DMS153 treated with DMSO at 0.1 percent for 48 hours (cell line): ENCODE measurements around the gene AQP12B.

Experiments
- DNase-seq: peaks from one replicate; lab custom pipeline; 2025; ENCODE audit not compliant: unreplicated experiment; lab: John Stamatoyannopoulos, UW

The AQP12B gene

GRCh38 chr2:240718896-240719490 is 36.3 kb upstream of the AQP12B start:
- no peak for DNase-seq

GRCh38 chr2:240717681-240718581 is 35.2 kb upstream of the AQP12B start:
- DNase-seq = no peak

GRCh38 chr2:240717181-240717641 is 34.5 kb upstream of the AQP12B start:
- no peak for DNase-seq

- DNase-seq = no peak
These were observed 33.6 kb upstream of the AQP12B start for GRCh38 chr2:240716130-240716798.

GRCh38 chr2:240714747-240715725 is 32.4 kb upstream of the AQP12B start:
- no peak for DNase-seq

GRCh38 chr2:240713928-240714746 is 31.5 kb upstream of the AQP12B start:
- no peak for DNase-seq

GRCh38 chr2:240713071-240713927 is 30.6 kb upstream of the AQP12B start:
- DNase-seq = no peak

- DNase-seq = no peak
These were observed 29.4 kb upstream of the AQP12B start for GRCh38 chr2:240712121-240712520.

GRCh38 chr2:240711701-240712100 is 29.0 kb upstream of the AQP12B start:
- no peak for DNase-seq

- DNase-seq = no peak
These were observed 28.6 kb upstream of the AQP12B start for GRCh38 chr2:240711296-240711695.

GRCh38 chr2:240708457-240708856 is 25.8 kb upstream of the AQP12B start:
- DNase-seq = no peak

GRCh38 chr2:240707821-240708220 is 25.1 kb upstream of the AQP12B start:
- no peak for DNase-seq

GRCh38 chr2:240707043-240707756 is 24.5 kb upstream of the AQP12B start:
- DNase-seq = no peak

GRCh38 chr2:240705204-240705791 is 22.6 kb upstream of the AQP12B start:
- no peak for DNase-seq

- no peak for DNase-seq
These were observed 22.0 kb upstream of the AQP12B start for GRCh38 chr2:240704651-240705050.

- DNase-seq = no peak
These were observed 21.0 kb upstream of the AQP12B start for GRCh38 chr2:240703417-240704341.

GRCh38 chr2:240702640-240703011 is 19.9 kb upstream of the AQP12B start:
- DNase-seq = no peak
